Stimulated activated CD4-positive, alpha-beta T cell treated with anti-CD3 and anti-CD28 coated beads, Interleukin-12 subunit alpha, Interleukin-12 subunit beta, amount 100 ng/mL, for 24 hours (primary cell): Measurements from ENCODE around the gene CFAP45.

Experiments
- DNase-seq, 2 experiments: peaks; one replicate each; pipeline ENCODE4 v3.0.0-alpha.2; 2020; ENCODE audit warnings: low read depth in 2 of 2

CFAP45 gene

DNA sequence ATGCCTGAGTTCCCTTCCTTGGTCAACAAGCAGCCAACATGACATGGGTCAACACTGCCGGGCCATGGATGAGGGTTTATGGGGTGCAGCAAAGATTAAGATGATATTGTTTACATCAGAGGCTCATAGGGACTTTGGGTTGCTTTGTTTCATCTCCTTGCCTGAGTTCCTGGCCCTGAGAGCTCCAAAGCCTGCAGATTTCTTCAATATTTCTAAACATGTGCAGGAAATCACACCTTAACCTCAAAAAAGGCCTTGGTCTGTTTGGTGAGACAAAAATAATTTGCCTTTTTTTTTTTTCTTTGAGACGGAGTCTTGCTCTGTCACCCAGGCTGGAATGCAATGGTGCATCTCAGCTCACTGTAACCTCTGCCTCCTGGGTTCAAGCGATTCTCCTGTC, 72.4 kb downstream of the CFAP45 start:
- no peak for DNase-seq

DNA sequence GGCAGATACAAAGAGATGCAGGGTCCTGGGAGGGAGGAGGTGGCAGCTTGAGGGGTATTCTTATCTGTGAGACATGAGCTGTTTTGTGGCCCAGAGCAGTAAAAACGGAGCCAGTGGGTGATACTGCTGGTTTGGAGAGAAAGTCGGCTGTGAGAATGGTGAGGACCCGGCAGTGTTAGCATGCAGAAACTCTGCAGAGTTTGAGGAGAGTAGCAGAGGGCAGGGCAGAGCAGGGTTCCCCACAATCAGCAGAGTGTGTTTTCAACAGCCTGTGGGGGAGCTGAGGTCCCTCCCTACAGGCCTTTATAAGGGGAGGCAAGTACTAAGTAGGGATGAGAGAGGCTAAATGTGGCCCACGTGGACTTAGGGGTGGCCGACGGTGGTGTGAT, 72.9 kb downstream of the CFAP45 start:
- no peak for DNase-seq

DNA sequence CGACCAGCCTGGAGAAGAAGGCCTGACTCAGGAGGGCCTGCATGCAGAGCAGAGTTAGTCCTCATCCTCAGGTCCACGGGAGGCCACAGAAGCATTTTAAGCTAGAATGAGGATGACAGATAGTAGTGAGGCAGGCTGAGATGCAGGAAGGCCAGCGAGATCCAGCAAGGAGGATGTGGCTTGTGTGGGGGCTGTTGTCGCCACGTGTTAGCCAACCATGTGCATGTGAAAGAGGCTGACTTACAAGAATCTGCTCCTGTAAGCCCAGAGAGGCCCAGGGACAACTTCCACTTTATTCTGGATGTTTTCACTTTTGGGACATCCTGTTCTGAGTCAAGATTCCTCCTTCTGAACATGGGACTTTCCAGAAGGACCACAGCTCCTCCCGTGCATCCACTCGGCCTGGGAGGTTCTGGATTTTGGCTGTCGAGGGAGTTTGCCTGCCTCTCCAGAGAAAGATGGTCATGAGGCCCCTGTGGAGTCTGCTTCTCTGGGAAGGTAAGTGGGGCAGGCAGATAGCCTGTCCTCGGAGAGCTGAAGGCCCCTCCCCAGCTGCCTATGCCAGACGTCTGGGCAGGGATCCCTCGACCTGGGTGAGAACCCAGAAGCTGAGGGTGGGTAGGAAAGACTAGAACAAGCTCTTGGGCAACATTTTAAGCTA, 73.4 kb downstream of the CFAP45 start, which contains the start of gene SLAMF8:
TSS of gene SLAMF8 (plus strand) at position 433 of the 661 bp plus-strand sequence. CDS start at position 459, 26 bp downstream.
- peak; percentile 21 to 43 for DNase-seq

DNA sequence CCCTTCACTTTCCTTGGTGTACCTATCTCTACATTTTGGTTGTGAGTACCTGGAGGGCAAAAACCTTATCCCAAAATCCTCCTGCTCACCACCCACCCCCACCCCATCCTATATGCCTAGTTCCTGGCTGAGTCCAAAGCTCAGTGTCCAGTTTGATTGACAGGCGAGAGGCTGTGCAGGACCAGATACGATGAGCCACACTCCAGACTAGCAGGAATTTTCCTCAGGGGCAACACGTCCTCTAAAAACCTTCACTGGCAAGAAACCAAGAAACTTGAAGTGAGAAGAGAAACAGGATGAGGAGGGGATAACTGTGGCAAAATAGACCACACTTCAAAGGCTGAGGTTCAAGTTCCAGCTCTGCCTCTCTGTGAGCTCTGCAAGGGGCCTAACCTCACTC, 74.4 kb downstream of the CFAP45 start:
- DNase-seq, result no peak

DNA sequence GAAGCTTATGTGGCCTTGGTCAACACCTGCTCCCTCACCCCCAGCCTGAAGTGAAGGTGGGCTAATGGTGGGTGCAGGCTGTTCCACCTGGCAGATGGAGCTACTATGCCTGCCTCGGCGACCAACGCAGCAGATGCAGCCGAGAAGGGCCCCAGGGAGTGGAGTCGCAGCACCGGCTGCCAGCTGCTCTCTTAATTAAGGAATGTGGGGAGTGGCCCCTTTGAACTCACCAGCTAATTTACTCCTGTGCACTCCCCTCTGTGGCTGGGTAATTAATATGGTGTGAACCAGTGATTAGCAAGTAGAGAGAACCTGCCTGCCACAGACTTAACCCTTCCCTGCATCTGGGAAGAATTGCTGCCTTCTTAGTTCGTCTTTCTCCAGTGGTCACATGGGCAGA, 76.6 kb downstream of the CFAP45 start:
- DNase-seq, result no peak
